Duodenal mucosa (tissue), 2 donors: ENCODE data around the gene SLC35E4.
"Not testable (repeated sequence)": the region's sequence is repeated elsewhere in the genome, so short reads cannot be mapped to it uniquely, and the experiment has no call there.

Experiments used
- H3K27ac ChIP-seq: one replicate; pipeline ENCODE4 v1.7.0; 2013; ENCODE audit warnings: low read depth, low read length
- H3K27me3 ChIP-seq, 2 donors: one replicate each; pipeline ENCODE4 v1.7.0; 2013; ENCODE audit warnings: low read length in 2 of 2, control low read depth in 1 of 2; ENCODE audit not compliant: insufficient read depth in 2 of 2, control insufficient read depth in 1 of 2
- H3K36me3 ChIP-seq, 2 donors: one replicate each; pipeline ENCODE4 v1.7.0; 2013; ENCODE audit warnings: low read length in 2 of 2, control low read depth in 1 of 2; ENCODE audit not compliant: insufficient read depth in 2 of 2, control insufficient read depth in 1 of 2
- H3K4me1 ChIP-seq, 2 donors: one replicate each; pipeline ENCODE4 v1.7.0; 2013; ENCODE audit warnings: low read length in 2 of 2, control low read depth in 1 of 2; ENCODE audit not compliant: insufficient read depth in 2 of 2, control insufficient read depth in 1 of 2
- H3K4me3 ChIP-seq, 2 donors: one replicate each; pipeline ENCODE4 v1.7.0; 2013; ENCODE audit warnings: low read length in 2 of 2, low read depth in 1 of 2
- H3K9ac ChIP-seq, 2 donors: one replicate each; pipeline ENCODE4 v1.7.0; 2013; ENCODE audit warnings: low read length in 2 of 2, low read depth in 1 of 2
- H3K9me3 ChIP-seq, 2 donors: one replicate each; pipeline ENCODE4 v1.7.0; 2013; ENCODE audit warnings: low read length in 2 of 2, control low read depth in 1 of 2; ENCODE audit not compliant: control insufficient read depth in 1 of 2

SLC35E4 gene

GRCh38 chr22:30611197-30611596 is 24.4 kb upstream of the SLC35E4 start:
- no peak overlapping the region for H3K9ac ChIP-seq
- no peak overlapping the region for H3K27ac ChIP-seq
- H3K36me3 ChIP-seq, result peaks cover 0 to 4% of the 10 kb centered on the region in 2 donors
- H3K9me3 ChIP-seq, result no peaks in the 10 kb centered on the region
- H3K4me3 ChIP-seq, result no peak overlapping the region
- no peaks in the 10 kb centered on the region for H3K27me3 ChIP-seq
- peaks cover 31 to 32% of the 10 kb centered on the region in 2 donors for H3K4me1 ChIP-seq

GRCh38 chr22:30612789-30613188 is 22.8 kb upstream of the SLC35E4 start:
- H3K4me1 ChIP-seq, result peaks cover 21 to 24% of the 10 kb centered on the region in 2 donors
- H3K4me3 ChIP-seq, result no peak overlapping the region
- no peaks in the 10 kb centered on the region for H3K27me3 ChIP-seq
- no peaks in the 10 kb centered on the region for H3K9me3 ChIP-seq
- H3K9ac ChIP-seq, result no peak overlapping the region
- H3K36me3 ChIP-seq, result peaks cover 0 to 4% of the 10 kb centered on the region in 2 donors
- H3K27ac ChIP-seq, result no peak overlapping the region

- peaks cover 6 to 10% of the 10 kb centered on the region in 2 donors for H3K4me1 ChIP-seq
- no peak overlapping the region for H3K27ac ChIP-seq
- H3K27me3 ChIP-seq, result no peaks in the 10 kb centered on the region
- no peak overlapping the region for H3K9ac ChIP-seq
- H3K4me3 ChIP-seq, result no peak overlapping the region
- no peaks in the 10 kb centered on the region for H3K9me3 ChIP-seq
- peaks cover 0 to 4% of the 10 kb centered on the region in 2 donors for H3K36me3 ChIP-seq
These were observed 21.3 kb upstream of the SLC35E4 start for GRCh38 chr22:30614268-30614667.

- no peak overlapping the region for H3K9ac ChIP-seq
- peaks cover 0 to 4% of the 10 kb centered on the region in 2 donors for H3K36me3 ChIP-seq
- H3K4me3 ChIP-seq, result no peak overlapping the region
- peaks cover under 1 to 7% of the 10 kb centered on the region in 2 donors for H3K4me1 ChIP-seq
- H3K27me3 ChIP-seq, result no peaks in the 10 kb centered on the region
- no peaks in the 10 kb centered on the region for H3K9me3 ChIP-seq
- no peak overlapping the region for H3K27ac ChIP-seq
These were observed 20.7 kb upstream of the SLC35E4 start for GRCh38 chr22:30614879-30615278.

GRCh38 chr22:30615543-30615954 is 20.0 kb upstream of the SLC35E4 start:
- Histone ChIP-seq H3K27me3 (no peaks in the 10 kb centered on the region), H3K9ac (no peak overlapping the region), H3K4me3 (no peak overlapping the region), H3K36me3 (peaks cover 0 to 4% of the 10 kb centered on the region in 2 donors), H3K9me3 (no peaks in the 10 kb centered on the region), H3K4me1 (peaks cover 0 to under 1% of the 10 kb centered on the region in 2 donors), H3K27ac (no peak overlapping the region)

- Histone ChIP-seq H3K4me1 (no peaks in the 10 kb centered on the region), H3K27ac (no peak overlapping the region), H3K9me3 (no peaks in the 10 kb centered on the region), H3K9ac (no peak overlapping the region), H3K27me3 (no peaks in the 10 kb centered on the region), H3K36me3 (peaks cover 0 to 4% of the 10 kb centered on the region in 2 donors), H3K4me3 (no peak overlapping the region)
These were observed 17.8 kb upstream of the SLC35E4 start for GRCh38 chr22:30617819-30618218.

GRCh38 chr22:30619909-30620308 is 15.7 kb upstream of the SLC35E4 start:
- not testable (repeated sequence) for H3K36me3 ChIP-seq, H3K4me3 ChIP-seq, H3K9me3 ChIP-seq, H3K27ac ChIP-seq, H3K27me3 ChIP-seq, H3K9ac ChIP-seq, H3K4me1 ChIP-seq

GRCh38 chr22:30626413-30626812 is 9.2 kb upstream of the SLC35E4 start:
- H3K4me3 ChIP-seq, result no peak overlapping the region
- no peaks in the 10 kb centered on the region for H3K27me3 ChIP-seq
- H3K36me3 ChIP-seq, result no peaks in the 10 kb centered on the region
- H3K9ac ChIP-seq, result no peak overlapping the region
- H3K9me3 ChIP-seq, result no peaks in the 10 kb centered on the region
- H3K27ac ChIP-seq, result no peak overlapping the region
- no peaks in the 10 kb centered on the region for H3K4me1 ChIP-seq

- Histone ChIP-seq H3K9me3 (no peaks in the 10 kb centered on the region), H3K4me1 (no peaks in the 10 kb centered on the region), H3K27ac (no peak overlapping the region), H3K4me3 (no peak overlapping the region), H3K36me3 (no peaks in the 10 kb centered on the region), H3K27me3 (no peaks in the 10 kb centered on the region), H3K9ac (no peak overlapping the region)
These were observed 8.1 kb upstream of the SLC35E4 start for GRCh38 chr22:30627471-30627870.

- no peak overlapping the region for H3K9ac ChIP-seq
- H3K4me1 ChIP-seq, result no peaks in the 10 kb centered on the region
- no peaks in the 10 kb centered on the region for H3K27me3 ChIP-seq
- H3K9me3 ChIP-seq, result no peaks in the 10 kb centered on the region
- no peak overlapping the region for H3K4me3 ChIP-seq
- no peak overlapping the region for H3K27ac ChIP-seq
- H3K36me3 ChIP-seq, result no peaks in the 10 kb centered on the region
These were observed 7.1 kb upstream of the SLC35E4 start for GRCh38 chr22:30628491-30628890.

- not testable (repeated sequence) for H3K27ac ChIP-seq, H3K27me3 ChIP-seq, H3K9me3 ChIP-seq
These were observed 4.1 kb upstream of the SLC35E4 start for GRCh38 chr22:30631469-30631868.

More at GRCh38 chr22:30631469-30631868, 4.1 kb upstream of the SLC35E4 start:
- H3K36me3 ChIP-seq, H3K9ac ChIP-seq, H3K4me3 ChIP-seq: not testable (repeated sequence)
- peaks cover 8 to 21% of the 10 kb centered on the region in 2 donors for H3K4me1 ChIP-seq
